ENCODE results near the gene REL.
"Not testable (repeated sequence)": the region's sequence is repeated elsewhere in the genome, so short reads cannot be mapped to it uniquely, and the experiment has no call there.

The REL gene

DNA sequence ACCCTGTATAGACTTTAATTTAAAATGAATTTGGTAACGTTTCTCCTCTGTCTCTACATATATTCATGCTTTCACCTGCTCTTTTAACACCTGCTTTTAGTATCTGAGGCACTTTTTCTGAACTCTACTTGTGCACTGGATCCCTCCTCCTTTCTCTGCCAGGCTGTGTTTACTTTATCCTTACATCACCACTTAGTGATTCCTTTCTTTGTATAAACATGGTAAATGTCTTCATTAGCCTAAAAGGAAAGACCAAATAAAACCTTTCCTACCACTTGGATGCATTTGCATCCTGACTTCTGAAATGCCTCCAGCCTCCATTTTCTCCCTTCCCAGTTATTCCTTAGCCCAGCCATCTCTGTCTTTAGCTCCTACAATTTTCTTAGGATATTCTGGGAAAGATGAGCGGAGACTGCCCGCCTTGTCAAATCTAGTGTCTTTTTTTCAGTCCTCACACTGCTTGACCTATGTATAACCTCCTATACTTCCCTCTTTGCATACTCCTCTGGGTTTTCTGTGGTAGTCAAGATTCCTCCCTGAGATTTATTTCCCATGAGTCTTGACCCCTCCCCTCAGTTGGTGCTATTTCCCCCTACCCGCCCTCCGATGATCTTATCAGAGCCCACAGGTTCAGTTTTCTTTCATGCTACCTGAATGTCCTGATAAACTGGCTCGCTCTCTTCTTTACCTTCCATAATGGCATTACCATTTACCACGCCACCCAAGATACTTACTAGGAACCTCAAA is 44.8 kb downstream of the REL start:
- DNase-seq (ENCODE audit: low read depth in 2 of 2) = no peak

DNA sequence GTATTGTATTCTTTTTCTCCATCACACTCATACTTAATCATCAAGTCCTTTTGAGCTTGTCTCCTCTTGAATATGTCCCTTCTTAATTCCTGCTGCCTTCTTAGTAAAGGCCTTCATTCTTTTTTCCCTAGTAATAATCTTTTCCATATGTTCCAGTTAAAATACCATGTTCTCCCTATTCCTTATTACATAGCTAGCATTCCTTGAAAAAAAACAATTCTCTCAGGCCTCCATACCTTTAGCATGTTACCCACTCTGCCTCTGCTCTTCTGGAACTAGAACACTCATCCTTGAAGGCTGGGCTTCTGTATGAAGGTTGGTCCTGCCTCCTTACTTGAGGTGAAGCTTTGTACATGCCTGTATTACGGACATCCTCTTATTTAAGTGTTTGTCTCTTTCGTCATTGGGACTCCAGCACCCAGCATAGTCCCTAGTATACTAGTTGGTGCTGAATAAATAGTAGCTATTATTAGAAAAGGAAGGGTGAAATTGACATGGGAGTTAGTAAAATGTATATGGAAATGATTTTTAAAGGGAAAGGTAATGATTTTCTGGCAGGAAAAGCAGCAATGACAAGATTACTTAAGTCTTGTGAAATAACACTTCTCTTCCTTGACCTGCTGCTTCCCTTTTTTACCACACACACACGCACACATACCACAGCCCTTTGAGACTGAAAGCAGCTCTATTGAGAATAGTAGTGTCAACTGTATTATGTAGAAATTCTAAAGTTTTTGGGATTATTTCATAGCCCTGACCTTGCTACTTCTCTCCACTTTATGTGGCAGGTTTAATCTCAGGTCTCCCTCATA is 45.6 kb downstream of the REL start:
- no peak for DNase-seq (ENCODE audit: low read depth in 2 of 2)

DNA sequence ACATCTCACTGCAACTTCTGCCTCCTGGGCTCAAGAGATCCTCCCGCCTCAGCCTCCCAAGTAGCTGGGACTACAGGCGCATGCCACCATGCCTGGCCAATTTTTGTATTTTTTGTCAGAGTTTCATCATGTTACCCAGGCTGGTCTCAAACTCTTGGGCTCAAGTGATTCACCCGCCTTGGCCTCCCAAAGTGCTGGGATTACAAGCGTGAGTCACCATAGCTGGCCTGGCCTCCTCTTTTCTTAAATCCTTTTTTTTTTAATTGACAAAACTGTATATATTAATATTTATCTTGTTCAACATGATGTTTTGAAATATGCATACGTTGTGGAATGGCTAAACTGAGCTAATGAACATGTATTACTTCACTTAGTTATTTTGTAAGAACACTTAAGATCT is 50.7 kb downstream of the REL start:
- not testable (repeated sequence) for DNase-seq (ENCODE audit: low read depth in 2 of 2)

DNA sequence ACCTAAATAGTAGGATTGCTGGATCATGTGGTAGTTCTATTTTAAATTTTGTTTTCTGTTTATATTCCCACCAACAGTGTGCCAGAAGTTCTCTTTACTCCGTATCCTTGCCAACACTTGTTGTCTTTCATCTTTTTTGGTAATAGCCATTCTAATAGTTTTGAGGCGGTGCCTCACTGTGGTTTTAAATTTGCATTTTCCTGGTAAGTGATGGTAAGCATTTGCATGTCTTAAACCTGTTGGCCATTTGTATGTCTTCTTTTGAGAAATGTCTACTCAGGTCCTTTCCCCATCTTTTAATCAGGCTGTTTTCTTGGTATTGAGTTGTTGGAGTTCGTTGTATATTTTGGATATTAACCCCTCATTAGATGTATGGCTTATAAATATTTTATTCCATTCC is 51.6 kb downstream of the REL start:
- no peak for DNase-seq (ENCODE audit: low read depth in 2 of 2)

DNA sequence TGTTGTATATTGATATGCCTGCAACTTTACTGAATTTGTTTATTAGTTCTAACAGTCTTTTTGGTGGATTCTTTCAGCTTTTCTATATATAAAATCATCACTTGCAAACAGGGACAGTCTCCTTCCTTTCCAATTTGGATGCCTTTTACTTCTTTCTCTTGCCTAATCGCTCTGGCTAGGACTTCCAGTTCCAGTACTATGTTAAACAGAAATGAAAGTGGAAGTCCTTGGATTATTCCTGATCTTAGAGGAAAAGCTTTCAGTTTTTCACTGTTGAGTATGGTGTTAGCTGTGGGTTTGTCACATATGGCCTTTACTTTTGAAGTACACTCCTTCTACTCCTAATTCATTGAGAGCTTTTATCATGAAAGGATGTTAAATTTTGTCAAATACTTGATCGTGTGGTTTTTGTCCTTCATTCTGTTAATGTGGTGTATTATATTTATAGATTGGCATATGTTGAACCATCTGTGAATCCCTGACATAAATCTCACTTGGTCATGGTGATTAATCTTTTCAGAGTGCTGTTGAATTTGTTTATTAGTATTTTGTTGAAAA is 52.9 kb downstream of the REL start:
- no peak for DNase-seq (ENCODE audit: low read depth in 2 of 2)

DNA sequence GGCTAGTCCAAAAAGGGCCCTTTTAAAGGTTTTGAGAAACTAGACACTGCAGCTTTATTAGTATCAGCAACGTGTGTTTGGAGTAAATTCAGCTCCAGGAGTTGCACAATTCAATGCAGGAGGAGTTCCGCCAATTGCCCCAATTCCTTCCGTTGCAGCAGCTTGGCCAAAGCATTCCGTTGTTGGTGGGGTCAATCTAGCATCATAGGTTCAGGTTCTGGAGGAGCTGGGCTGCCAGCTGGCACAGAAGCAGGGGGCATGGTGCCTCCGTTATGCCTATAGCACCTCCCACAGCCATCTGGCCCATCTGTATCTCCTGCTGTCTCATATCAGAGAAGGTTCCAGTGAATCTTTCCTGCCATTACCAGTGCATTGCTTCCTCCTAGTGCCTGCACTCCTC is 55.4 kb downstream of the REL start:
- DNase-seq (ENCODE audit: low read depth in 2 of 2) = no peak

DNA sequence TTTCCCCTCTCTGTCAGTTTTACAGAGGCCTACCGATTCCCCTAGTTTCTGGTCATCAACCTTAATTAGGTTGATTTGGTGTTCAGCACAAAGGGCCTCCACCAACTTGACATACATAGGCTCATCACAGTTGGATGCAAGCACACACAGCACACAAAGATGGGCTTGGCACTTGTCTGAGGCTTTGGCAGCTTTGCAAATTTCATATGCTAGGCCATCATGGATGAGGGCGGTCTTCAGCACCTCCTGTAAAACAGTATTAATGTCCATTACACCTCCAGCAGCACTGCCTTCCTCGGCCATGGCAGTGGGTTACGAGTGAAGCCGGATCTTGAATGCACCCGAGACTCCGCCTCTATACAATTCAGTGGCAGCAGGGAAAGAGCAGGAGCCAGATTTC is 56.9 kb downstream of the REL start:
- no peak for DNase-seq (ENCODE audit: low read depth in 2 of 2)

DNA sequence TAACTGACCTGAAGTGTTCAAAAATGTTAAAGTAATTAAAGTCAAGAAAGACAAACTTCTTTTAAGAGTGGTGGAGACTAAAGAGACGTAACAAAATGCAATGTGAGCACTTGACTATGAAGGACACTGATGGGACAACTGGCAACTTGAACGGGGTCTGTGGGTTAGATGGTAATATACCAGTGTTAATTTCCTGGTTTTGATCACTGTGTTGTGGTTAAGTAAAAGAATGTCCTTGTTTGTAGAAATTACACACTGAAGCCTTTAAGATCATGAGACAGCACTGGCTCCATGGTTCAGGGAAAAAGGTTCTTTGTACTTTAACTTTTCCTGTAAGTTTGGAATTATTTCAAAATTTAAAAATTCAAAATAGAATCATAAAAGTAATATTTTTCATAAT is 58.2 kb downstream of the REL start:
- DNase-seq (ENCODE audit: low read depth in 2 of 2) = no peak

DNA sequence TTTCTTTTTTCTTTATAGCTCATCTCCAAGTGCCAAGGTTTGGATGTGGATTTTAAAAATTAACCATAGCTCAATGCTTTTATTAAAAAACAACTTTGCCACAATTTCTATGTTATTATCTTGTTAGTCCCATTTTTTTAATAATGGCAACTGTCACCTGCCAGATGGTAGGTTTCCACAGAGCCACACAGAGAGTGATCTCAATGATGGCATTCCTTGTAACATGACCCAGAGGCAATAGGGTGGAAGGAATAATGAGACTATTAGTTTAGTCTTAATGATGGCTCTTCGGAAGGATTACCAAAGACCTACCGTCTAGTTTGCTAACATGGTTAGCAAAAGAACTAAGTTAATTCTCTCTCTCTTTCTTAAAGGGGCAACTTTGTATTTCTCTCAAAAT is 64.0 kb downstream of the REL start:
- no peak for DNase-seq (ENCODE audit: low read depth in 2 of 2)

DNA sequence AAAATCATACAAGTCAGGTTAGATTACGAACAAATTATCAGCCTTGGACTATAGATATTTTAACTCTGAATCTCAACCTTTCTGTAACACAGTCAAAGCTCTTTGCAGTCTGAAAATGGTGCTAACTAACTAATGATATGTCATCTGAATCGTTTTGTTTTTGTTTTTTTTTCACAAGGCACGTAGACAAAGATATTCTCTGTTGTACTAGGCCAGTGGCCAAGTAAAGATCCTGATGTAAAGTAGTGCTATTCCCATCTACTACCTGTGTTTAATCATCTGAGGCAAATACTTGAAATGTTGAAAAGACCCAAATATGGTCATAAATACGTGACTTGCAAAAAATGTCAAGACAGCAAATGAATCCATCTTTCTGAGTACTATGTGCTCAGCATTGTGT is 65.7 kb downstream of the REL start:
- DNase-seq (ENCODE audit: low read depth in 2 of 2) = no peak

DNA sequence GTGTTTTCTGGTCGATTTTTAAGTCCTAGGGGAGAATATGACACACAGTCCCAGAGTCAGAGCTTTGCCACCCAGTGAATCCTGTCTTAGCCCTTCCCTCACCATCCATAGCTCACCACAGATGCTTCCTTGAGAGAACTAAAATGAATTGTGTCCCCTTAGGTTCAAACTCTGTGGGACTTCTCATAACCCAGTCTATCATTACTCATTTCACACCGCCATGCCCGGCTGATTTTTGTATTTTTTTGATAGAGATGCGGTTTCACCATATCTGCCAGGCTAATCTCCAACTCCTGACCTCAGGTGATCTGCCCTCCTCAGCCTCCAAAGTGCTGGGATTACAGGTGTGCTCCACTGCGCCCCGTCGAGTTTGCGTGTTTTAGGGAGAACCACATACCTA is 66.8 kb downstream of the REL start:
- no peak for DNase-seq (ENCODE audit: low read depth in 2 of 2)

DNA sequence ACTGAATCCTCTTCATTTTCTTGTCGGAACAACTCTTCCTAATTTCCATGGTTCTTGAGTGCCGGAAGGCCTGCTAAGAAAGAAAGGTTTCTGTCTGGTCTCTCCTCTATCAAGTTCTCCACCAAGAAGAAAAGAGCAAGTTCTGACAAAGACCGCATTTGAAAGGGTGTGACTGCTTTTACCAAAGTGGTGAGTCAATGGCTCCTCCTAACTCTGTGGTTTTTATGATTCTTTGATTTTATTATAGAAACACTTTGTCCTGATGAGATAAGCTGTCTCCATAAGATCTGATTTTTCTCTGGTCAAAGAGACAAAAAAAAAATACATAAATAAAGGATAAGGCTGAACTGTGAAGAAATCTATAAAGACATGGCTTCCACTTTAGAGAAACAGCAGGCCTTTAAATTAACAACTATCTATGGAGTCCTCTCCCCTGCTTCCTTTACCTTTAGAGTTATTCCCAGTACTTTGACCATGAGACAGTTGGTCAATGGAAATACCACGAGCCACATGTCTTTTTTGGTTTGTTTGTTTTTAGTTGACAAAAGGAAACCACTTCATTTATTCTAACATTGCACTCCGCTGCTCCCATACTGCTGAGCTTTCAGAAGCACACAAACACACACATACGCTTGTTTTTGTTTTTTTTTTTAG is 67.7 kb downstream of the REL start:
- DNase-seq (ENCODE audit: low read depth in 2 of 2) = no peak

DNA sequence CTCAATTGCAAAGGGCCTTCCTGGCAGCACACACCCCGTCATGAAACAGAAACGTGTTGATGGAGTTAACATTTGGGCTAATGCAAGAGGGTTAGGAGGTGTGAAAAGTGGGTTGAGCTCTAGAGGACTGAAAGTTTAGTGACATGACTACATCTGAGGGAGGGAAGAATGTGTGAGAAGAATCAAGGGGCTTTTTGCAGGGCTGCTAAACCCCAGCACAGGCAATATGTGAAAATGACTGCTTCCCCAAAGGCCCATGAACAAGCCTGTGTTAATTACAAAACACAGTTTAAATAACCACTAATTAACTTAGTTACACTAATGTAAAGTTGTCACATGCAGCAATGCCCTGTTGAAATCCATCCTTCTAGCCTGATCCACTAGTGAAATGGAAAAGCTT is 72.8 kb downstream of the REL start:
- DNase-seq (ENCODE audit: low read depth in 2 of 2) = no peak

DNA sequence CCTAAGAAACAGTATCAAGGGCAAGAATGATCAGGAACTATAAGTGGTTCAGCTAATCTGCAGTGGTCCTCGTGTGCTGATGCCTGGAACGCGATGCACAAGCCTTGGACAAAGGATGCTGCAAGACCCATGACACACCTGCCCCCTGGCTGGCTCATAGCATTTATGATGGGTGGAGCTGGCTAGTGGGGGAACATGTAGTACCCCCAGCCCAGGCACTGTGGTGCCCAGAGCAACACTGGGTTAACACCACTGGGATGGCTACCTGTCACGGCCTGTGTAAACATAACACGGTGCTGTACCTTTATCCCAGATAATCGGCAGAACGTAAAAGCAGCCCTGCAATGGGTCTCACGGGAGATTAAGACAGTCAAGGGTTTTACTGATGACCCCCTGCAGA is 75.8 kb downstream of the REL start:
- DNase-seq (ENCODE audit: low read depth in 2 of 2) = no peak

DNA sequence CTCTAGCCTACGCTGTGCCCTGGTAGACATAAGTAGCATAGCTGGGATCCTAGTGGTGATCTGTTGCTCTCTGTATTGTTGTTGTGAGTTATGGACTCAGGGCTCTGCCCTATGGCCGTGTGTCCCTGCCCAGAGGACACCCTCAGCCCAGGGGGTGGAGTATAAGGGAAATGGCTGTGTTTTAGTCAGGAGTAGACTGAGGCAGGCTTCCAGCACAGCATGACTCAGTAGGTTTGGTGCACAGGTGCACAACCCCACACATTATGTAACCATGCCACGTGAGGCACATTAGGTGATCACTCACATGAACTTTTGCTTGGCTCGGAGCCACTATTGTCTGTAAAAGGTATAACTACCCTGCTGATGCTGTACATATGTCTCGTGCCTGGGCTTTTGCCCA is 76.3 kb downstream of the REL start:
- no peak for DNase-seq (ENCODE audit: low read depth in 2 of 2)

DNA sequence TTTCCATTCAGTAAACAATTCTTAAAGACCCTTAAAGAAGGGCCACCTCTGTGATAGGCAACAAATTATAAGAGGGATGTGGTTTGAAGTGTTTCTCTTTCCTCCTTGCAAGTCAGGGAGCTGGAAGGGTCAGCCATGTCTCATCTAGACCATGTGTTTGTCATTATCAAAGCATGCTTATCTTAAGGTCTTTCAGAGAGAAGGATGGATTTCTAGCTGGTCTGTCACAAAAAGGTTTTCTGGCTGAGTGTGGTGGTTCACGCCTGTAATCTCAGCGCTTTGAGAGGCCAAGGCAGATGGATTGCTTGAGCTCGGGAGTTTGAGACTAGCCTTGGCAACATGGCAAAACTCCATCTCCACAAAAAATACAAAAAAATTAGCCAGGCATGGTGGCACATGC is 77.0 kb downstream of the REL start:
- DNase-seq (ENCODE audit: low read depth in 2 of 2) = no peak

DNA sequence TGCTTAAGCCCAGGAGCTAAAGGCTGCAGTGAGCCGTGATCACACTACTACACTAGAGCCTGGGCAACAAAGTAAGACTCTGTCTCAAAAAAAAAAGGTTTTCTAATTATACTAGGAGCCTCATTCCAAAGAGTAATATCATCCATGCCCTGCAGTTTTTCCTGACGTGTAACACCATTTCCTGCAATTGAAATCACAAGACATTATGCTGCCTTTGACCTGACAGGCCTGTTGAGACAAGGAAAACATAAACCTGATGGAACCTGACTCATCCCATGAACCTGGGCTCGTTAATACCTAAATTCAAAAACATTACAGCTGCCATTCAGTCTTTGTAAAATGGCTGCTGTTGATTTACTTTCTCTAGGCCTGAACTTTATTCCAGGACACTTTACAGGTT is 77.4 kb downstream of the REL start:
- DNase-seq (ENCODE audit: low read depth in 2 of 2) = no peak

DNA sequence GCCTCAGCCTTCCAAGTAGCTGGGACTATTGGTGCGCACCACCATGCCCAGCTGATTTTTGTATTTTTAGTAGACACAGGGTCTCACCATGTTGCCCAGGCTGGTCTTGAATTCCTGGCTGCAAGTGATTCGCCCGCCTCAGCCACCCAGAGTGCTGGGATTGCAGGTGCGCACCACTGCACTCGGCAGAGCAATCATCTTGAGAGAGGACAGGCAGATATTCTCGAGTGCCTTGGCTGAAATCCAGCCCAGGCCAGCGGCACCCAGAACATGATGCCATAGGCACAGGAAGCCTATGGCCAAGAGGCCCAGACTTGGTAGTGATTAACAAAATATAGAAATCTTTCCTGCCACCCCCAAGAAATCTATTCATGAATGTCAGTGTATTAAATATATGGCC is 78.1 kb downstream of the REL start:
- no peak for DNase-seq (ENCODE audit: low read depth in 2 of 2)

DNA sequence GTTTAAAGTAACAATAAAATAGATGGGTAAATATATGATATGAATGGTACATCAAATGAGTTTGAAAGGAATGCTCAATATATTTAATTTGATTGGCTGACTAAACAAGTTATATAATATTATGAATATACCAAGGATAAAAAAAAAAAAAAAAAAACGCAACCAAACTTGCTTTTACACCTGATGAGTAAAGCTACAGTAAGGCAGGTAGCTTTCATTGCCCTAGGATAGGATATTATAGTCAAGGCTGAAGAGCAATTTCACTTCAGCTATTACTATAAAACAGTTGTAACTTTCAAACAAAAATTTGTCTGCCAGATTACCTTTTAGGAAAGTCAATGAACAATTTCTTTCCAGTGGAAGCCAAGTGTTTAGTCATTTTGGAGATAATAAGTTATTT is 79.3 kb downstream of the REL start:
- DNase-seq (ENCODE audit: low read depth in 2 of 2) = no peak

DNA sequence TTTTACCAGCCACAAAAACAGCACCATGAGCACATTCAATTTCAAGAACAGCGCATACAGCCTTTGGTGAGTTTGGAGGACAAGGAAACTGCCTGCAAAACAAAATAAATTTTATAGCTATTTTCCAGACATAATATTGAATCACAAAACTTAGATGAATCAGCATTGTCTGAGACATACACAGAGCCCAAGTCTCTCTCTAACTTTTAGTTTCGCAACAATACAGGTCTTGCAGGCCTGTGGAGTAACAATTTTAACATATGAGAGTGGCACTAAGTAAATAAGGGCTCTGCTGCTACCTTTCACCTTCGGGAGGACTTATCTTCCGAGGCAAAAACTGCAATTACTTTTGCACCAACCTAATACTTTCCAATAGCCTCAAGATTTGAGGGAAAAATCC is 80.1 kb downstream of the REL start:
- no peak for DNase-seq (ENCODE audit: low read depth in 2 of 2)

DNA sequence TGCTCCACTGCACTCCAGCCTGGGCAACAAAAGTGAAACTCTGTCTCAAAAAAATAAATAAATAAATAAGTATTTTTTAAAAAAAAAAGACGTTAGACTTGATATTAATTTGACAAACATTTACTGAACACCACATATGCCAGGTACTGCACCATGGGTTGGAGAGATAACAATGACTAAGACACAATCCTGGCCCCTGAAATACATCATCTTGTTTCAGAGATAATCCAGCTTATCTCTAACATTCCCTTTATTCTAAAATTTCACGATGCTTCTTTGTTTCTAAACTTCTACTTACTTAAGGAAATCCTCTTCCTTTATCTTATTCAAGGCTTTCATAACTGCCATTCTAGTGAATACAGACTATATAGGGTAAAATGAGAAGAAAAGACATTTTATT is 81.2 kb downstream of the REL start:
- DNase-seq (ENCODE audit: low read depth in 2 of 2) = no peak

DNA sequence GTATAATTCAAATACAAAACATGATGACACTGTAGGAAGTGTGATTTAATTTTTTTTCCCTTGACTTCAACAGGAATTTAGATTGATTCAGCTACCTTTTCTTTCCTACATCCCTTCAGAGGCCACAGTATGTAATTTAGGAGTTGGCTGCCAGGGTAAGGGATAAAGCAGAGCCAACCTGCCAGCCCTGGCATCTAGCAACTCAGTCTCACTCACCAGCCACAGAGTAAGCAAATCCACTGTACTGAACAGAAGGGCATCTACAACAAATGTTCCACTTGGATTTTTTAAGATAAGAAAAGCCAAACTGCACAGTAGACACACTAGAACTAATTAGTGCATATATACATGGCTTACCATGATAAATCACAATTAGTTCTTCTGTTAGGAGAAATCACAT is 81.8 kb downstream of the REL start:
- DNase-seq (ENCODE audit: low read depth in 2 of 2) = no peak
